CD4-positive, alpha-beta T cell treated with Interferon alpha-2 for 1 hour (primary cell): ENCODE results near the gene CTXND1.
"Not testable (repeated sequence)": the region's sequence is repeated elsewhere in the genome, so short reads cannot be mapped to it uniquely, and the experiment has no call there.

Experiments used
- DNase-seq, 2 donors: peaks; one replicate each; pipeline ENCODE4 v3.0.0-alpha.2; 2020 to 2022

The CTXND1 gene

DNA sequence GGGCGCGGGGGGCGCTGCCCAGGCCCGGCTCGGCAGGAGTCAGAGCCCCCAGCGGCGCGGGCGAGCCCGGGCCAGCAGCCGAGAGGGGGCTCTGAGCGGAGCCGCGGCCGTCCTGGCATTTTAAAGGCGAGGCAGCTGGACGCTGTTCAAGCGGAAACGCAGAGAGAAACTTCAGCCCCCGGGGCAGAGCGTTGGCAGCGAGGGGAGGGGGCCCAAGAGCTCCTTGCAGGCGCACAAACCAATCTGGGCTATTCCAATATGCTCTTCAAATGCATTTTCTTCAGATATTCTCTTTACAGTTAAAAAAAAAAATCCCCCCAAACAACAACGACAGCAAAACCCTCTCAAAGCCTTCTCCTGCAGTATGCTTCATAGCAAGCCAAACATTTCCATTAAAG is at the start of gene CTXND1:
TSS of gene CTXND1 (minus strand) at position 93 of the 398 bp plus-strand sequence. CDS start 50,264 bp downstream, outside the sequence.
- DNase-seq = no peak

- no peak for DNase-seq
Observed at GRCh38 chr15:80301472-80301871, 49.5 kb upstream of the CTXND1 start.

GRCh38 chr15:80295777-80296176 is 43.8 kb upstream of the CTXND1 start:
- not testable (repeated sequence) for DNase-seq

DNA sequence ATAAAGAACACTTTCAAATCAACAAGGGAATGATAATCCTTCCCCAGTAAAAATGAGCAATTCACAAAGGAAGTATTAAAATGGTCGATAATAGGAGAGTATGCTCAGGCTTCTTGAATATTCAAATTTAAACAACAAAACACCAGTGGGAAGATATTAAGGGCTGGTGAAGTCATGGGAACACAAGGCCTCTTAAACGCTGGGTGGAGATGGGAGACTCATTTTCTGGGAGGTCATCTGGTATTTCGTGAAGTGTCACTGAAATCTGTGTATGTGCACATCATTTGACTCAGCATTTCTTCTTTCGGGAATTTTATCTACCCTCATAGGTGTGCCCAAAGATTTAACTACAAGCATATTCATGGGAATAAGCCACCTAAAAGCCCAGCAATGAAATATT is 40.1 kb upstream of the CTXND1 start:
- DNase-seq = no peak

- not testable (repeated sequence) for DNase-seq
Observed at GRCh38 chr15:80290891-80291290, 38.9 kb upstream of the CTXND1 start.

- DNase-seq = no peak
Observed at GRCh38 chr15:80289528-80290495, 37.8 kb upstream of the CTXND1 start.

- DNase-seq = no peak
Observed at GRCh38 chr15:80288131-80288530, 36.1 kb upstream of the CTXND1 start.

GRCh38 chr15:80286055-80286454 is 34.0 kb upstream of the CTXND1 start:
- no peak for DNase-seq

- DNase-seq = no peak
Observed at GRCh38 chr15:80285379-80285778, 33.4 kb upstream of the CTXND1 start.

DNA sequence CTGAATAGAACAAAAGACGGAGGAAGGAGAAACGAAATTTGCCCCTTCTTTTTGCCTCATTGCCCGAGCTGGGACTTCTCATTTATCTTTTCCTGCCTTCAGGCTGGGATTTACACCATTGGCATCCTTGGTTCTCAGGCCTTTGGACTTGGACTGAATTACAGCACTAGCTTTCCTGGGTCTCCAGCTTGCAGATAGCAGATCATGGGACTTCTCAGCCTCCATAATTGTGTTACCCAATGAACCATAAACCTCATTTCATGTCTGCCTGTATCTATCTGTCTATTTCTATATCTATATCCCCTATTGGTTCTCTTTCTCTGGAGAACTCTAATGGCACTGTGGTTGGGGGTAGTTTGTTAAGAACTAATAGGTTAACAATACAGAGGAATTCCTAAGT is 31.5 kb upstream of the CTXND1 start:
- DNase-seq = no peak

DNA sequence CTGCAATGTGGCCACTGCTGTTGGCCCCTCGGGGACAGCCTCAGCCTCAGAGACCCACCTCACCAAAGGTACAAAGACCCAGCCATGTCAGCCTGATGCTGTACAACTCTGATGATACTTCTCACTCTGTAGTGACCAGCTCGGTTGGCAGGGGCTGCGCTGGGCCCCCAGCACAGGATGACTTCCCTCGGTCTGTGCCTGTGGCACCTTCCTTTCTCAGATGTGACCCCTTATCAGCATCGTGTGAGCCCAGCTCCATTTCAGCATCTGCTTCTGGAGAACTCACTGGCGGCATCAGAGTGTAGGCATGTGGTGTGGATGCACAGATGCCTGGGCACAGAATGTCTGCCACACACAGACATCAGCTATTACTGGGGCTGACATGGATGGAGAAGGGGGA is 25.1 kb upstream of the CTXND1 start:
- no peak for DNase-seq

GRCh38 chr15:80275961-80276360 is 23.9 kb upstream of the CTXND1 start:
- DNase-seq = no peak

- DNase-seq = no peak
Observed at GRCh38 chr15:80274996-80275395, 23.0 kb upstream of the CTXND1 start.

GRCh38 chr15:80274554-80274953 is 22.5 kb upstream of the CTXND1 start:
- no peak for DNase-seq

- DNase-seq = no peak
Observed at GRCh38 chr15:80272987-80273386, 21.0 kb upstream of the CTXND1 start.

DNA sequence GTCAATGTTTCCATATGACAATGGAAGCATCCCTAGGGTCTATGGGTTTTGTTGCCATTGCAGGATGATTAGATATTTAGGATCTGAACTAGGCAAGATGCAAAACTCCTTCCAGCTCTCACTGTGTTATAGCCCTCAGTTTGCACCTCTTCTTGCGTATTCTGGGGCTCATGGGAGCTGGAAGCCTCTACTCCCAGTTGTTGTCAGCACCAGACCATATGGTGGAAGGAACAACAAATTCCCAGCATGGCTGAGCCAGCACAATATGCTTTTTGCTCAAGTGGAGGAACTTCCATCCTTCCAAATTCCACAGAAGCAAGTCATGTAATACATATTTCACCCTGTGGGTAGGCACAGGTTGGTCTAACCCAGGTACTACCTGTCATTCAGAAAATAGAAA is 18.5 kb upstream of the CTXND1 start:
- no peak for DNase-seq

DNA sequence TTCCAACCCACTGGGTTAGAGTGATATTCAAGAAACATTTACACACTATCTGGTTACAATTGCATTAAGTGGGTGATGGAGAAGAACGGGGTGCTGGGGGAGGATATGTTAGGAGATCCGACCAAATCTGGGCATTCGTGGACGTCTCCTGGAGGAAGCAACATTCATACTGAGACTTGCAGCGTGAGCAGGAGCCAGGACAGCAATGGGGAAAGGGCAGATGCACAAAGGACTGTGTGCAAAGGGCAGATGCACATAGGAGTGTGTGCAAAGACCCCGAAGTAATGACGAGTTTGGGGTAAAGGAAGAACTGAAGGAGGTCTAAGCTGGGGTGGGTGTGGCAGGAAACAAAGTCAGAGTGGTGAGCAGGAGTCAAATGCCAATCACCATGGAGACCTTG is 16.1 kb upstream of the CTXND1 start:
- DNase-seq = no peak

DNA sequence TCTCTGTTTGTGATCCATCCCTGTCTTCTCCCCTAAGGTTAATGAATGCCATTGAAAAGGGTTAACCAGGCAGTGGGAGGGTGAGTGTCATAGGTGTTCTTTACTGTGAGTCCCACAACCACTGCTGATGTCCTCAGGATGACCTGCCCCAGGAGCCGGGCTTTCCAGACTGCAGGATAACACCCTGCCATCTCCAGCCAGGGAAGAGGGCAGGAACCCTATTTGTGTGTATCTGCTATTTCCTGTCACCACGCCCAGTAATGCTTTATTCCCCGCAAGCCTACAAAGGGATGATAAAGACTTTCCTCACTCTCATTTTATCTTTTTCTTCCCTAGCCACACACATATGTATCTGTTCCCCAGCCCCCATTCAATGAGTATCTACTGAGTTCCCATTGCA is 15.6 kb upstream of the CTXND1 start:
- DNase-seq = no peak

GRCh38 chr15:80266745-80267144 is 14.7 kb upstream of the CTXND1 start:
- DNase-seq = no peak

DNA sequence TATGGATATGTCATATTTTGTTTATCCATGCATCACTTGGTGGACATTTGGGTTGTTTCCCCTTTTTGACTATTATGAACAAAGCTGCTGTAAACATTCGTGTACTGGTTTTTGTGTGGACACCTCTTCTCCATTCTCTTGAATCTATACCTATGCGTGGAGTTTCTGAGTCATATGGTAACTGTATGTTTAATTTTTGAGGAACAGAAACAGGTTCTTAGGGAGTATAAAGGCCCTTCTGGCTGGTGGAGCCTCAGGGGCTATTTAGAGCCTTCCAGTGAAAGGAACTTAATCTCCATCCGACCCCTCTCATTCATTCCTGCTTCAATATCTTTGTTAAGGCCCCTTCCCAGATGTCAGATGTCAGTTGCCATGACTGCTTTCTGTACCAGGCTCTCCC is 14.1 kb upstream of the CTXND1 start:
- DNase-seq = no peak

GRCh38 chr15:80265021-80265420 is 13.0 kb upstream of the CTXND1 start:
- no peak for DNase-seq

GRCh38 chr15:80264031-80264430 is 12.0 kb upstream of the CTXND1 start:
- DNase-seq = no peak

DNA sequence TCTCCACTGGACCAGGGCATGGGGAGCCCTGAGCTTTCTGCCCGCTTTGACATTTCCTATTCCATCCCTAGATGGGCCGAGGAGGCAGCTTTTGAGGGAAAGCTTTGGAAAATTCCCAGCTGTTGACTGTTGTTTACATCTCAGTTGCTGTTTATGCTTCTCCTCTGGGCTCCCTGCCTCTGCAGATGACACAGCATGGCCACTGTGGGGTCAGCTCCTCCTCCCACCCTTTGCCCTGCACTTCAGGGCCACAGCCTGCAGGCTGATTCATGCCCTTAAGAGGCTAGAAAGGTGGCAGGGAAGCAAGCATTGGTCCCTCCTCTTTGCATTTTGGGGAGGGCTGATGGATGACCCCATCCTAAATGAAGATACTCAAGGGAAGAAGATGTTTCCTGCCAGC is 8.5 kb upstream of the CTXND1 start:
- DNase-seq = no peak

GRCh38 chr15:80259942-80260510 is 8.0 kb upstream of the CTXND1 start:
- DNase-seq = no peak
